ENCODE results near the gene MIR17HG.

DNA sequence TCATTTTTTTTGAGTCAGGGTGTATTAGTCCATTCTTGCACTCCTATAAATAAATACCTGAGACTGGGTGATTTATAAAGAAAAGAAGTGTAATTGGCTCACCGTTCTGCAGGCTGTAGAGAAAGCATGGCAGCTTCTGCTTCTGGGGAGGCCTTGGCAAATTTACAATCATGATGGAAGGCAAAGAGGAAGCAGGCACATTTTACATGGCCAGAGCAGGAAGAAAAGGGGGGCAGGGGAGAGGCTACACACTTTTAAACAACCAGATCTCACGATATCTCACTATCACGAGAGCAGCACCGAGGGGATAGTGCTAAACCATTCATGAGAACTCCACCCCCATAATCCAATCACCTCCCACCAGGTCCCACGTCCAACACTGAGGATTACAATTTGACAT is 44.5 kb upstream of the MIR17HG start:
- TF ChIP-seq EZH2 (IDR thresholded peaks at IDR 0.05; ENCODE audit: insufficient read depth, poor library complexity, severe bottlenecking) (no peak), EZH2phosphoT487 (IDR thresholded peaks at IDR 0.05; ENCODE audit: insufficient read depth, low read depth) (no peak)
